Large intestine (tissue), 3 donors: ENCODE results near the gene TOR1AIP2. TPM values are rescaled to one million over a fixed set of nuclear protein-coding genes. Genes with fewer than 3 reads are reported as not detected.
A peak's percentile ranks its signal among the peaks of the same experiment; 100 is the strongest.

Experiments
- DNase-seq, 2 donors: peaks; one replicate each; pipeline versions ENCODE4 v3.0.0 to v3.0.0-alpha.2; 2013
- H3K27ac ChIP-seq: one replicate; pipeline ENCODE4 v1.5.1; 2013; ENCODE audit warnings: low read length
- H3K27me3 ChIP-seq: 2 replicates; pipeline ENCODE4 v1.6.1; 2013; ENCODE audit warnings: low read length; ENCODE audit not compliant: control insufficient read depth, insufficient read depth
- H3K36me3 ChIP-seq: 2 replicates; pipeline ENCODE4 v1.6.1; 2013; ENCODE audit warnings: low read length; ENCODE audit not compliant: control insufficient read depth, insufficient read depth
- H3K4me1 ChIP-seq: one replicate; pipeline ENCODE4 v1.6.1; 2013; ENCODE audit warnings: low read length; ENCODE audit not compliant: control insufficient read depth, insufficient read depth
- H3K4me3 ChIP-seq: one replicate; pipeline ENCODE4 v1.5.1; 2013; ENCODE audit warnings: low read length
- H3K9me3 ChIP-seq: one replicate; pipeline ENCODE4 v1.6.1; 2013; ENCODE audit warnings: mild to moderate bottlenecking, low read depth, low read length, moderate library complexity; ENCODE audit not compliant: control insufficient read depth
- WGBS: methylation state at CpG from one replicate; pipeline ENCODE4 v1.1.5; 2013; ENCODE audit warnings: low lambda C conversion rate; ENCODE audit not compliant: insufficient coverage; 5-methylcytosine and 5-hydroxymethylcytosine counted together
- polyA plus RNA-seq: library from polyadenylated mRNA; unstranded; fragments of 120-200 nt; gene quantifications from one replicate; pipeline ENCODE4 v1.2.1, GENCODE V29; 2013

The TOR1AIP2 gene
- polyA plus RNA-seq, 1 donor: 54.0 TPM

DNA sequence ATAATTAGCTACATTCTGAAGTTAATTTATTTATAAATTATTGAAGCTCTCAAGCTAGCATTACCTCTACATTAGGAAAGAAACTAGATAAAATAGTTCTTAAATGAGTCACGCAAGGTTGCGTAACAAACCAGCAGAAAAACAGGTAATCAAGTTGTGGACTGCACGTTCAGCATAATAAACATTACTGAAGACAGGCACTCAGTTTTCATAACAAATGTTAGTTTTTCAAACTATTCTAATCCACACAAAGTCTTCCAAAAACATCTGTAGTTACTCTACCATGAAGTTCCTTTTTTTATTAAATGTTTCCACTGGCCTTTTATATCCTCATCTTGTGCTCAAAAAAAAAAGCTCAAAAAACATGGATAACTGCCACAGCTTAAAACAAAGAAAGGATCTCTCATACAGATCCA is 1.3 kb downstream of the TOR1AIP2 start:
- peak; percentile 73 to 88 for DNase-seq
- no CpG with 5 or more reads among the region's 3 CpGs for WGBS
- Histone ChIP-seq H3K27me3 (no peaks in the 10 kb centered on the region), H3K36me3 (peaks cover 8% of the 10 kb centered on the region), H3K27ac (peak overlapping the region; percentile 82), H3K4me1 (peaks cover 16% of the 10 kb centered on the region), H3K9me3 (no peaks in the 10 kb centered on the region), H3K4me3 (peak overlapping the region; percentile 75)

DNA sequence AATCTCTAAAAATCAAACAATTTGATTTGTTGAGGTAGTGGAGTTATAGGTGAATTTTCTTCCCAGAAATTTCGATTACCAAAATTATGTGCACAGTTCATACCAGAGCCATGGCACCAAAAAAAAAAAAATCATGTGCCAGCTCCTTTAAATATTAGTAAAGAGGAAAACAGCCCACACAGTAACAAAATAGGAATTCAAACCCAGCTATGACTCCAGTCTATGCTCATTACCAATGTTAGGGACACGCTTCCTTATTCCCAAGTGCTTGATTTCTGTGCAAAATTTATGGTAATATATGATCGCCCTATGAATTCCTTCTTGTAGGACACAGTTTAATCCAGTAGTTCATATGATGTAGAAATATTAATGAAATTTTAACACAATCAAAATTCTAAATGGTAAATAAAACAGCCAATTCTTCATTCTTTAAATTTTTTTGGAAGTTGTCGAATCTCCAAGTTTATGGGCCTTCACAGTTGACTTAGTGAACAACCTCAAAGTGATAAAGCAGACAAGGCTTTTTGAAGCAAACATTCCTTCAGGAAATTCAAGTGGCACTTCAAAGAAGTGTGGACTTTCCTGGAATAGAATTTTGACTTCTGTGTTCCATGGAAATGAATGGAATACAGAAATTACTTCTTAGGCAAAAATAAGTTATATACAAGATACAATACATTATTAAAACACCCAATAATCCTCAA is 1.9 kb downstream of the TOR1AIP2 start:
- peaks cover 16% of the 10 kb centered on the region for H3K4me1 ChIP-seq
- H3K9me3 ChIP-seq: no peaks in the 10 kb centered on the region
- H3K36me3 ChIP-seq: peaks cover 8% of the 10 kb centered on the region
- no CpG with 5 or more reads among the region's 4 CpGs for WGBS
- peak overlapping the region; percentile 82 for H3K27ac ChIP-seq
- peak overlapping the region; percentile 75 for H3K4me3 ChIP-seq
- H3K27me3 ChIP-seq: no peaks in the 10 kb centered on the region
- peak in 1 of 2 donors; percentile 18 for DNase-seq

DNA sequence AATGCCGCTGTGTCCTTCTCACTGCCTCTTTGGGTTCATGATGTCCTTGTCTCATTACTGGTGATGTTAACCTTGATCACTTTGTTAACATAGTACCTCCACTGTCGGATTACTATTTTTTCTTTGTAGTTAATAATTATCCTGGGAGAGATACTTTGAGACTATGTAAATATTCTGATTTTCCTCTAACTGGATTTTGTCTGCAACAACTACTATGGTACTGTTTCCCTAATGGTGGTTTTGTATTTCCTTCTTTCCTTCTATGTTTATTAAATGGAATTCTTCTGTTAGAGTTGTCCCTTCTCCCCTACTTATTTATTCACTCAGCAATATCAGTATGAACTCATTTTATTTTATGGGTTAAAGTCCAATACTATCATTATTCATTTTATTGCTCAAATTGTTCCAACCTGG is 4.2 kb downstream of the TOR1AIP2 start:
- peak overlapping the region; percentile 4 for H3K4me3 ChIP-seq
- peaks cover 12% of the 10 kb centered on the region for H3K36me3 ChIP-seq
- H3K27ac ChIP-seq: peak overlapping the region; percentile 71
- WGBS: no CpG with 5 or more reads among the region's 2 CpGs
- H3K4me1 ChIP-seq: peaks cover 16% of the 10 kb centered on the region
- H3K9me3 ChIP-seq: no peaks in the 10 kb centered on the region
- H3K27me3 ChIP-seq: no peaks in the 10 kb centered on the region
- DNase-seq: peak in 1 of 2 donors; percentile 65

DNA sequence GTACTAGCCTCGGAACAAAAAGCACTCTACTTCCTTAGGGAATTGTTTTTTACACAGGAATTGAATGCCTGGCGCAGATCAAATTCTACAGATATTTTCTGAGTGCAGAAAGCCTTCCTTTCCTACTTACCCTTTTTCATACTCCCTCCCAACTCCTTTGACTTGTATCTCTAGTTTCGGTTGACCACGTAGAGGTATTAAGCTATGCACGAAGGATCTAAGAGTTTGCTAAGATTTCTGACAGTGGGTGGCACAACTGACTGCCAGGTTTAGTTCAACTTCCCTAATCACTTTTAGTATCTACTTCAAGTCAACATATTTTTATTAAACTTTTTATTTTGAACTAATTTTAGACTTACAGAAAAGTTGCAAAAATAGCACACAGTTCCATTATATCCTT is 5.0 kb downstream of the TOR1AIP2 start:
- no peak for DNase-seq
- peak overlapping the region; percentile 71 for H3K27ac ChIP-seq
- H3K36me3 ChIP-seq: peaks cover 19% of the 10 kb centered on the region
- no peaks in the 10 kb centered on the region for H3K9me3 ChIP-seq
- no peaks in the 10 kb centered on the region for H3K27me3 ChIP-seq
- peaks cover 16% of the 10 kb centered on the region for H3K4me1 ChIP-seq
- no peak overlapping the region for H3K4me3 ChIP-seq
- WGBS: 100% methylated on average over 2 of the region's 5 CpGs

DNA sequence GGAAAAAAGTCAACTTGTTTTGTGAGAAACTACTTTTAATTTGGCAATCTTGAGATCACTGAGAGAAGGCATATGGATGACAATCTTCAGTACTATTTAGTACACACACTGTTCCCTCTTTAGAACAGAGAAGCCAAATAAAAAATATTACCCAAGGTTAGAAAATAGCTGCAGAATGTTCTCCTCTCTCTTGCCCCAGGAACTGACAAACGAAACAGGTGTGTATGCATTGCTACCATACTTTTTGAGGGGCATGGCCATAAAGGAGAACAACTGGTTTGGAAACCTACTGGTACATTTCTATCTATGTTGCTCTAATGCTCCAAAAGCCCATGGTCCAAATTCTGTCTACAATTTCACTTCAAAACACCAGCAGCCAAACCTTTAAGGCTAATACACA is 5.7 kb downstream of the TOR1AIP2 start:
- Histone ChIP-seq H3K27ac (no peak overlapping the region), H3K36me3 (peaks cover 24% of the 10 kb centered on the region), H3K9me3 (no peaks in the 10 kb centered on the region), H3K4me3 (no peak overlapping the region), H3K4me1 (peaks cover 16% of the 10 kb centered on the region), H3K27me3 (no peaks in the 10 kb centered on the region)
- DNase-seq: no peak
- no CpG with 5 or more reads among the region's 1 CpG for WGBS

DNA sequence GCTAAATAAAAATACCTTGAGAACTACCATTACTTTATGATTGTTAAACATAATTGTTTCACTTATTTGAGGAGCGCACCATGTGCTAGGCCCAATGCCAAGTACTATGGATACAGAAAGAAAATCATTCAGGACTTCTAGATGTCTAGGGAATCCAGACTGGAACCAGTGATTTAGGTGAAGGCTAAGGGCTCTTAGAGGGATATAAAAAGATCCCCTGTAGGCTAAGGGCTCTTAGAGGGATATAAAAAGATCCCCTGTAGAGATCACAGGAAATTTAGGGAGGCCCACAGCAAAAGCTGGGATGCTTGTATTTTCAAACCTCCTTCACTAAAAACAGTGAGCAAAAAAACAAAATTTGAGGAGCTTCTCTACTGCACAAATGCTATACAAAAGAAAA is 6.7 kb downstream of the TOR1AIP2 start:
- no peak for DNase-seq

DNA sequence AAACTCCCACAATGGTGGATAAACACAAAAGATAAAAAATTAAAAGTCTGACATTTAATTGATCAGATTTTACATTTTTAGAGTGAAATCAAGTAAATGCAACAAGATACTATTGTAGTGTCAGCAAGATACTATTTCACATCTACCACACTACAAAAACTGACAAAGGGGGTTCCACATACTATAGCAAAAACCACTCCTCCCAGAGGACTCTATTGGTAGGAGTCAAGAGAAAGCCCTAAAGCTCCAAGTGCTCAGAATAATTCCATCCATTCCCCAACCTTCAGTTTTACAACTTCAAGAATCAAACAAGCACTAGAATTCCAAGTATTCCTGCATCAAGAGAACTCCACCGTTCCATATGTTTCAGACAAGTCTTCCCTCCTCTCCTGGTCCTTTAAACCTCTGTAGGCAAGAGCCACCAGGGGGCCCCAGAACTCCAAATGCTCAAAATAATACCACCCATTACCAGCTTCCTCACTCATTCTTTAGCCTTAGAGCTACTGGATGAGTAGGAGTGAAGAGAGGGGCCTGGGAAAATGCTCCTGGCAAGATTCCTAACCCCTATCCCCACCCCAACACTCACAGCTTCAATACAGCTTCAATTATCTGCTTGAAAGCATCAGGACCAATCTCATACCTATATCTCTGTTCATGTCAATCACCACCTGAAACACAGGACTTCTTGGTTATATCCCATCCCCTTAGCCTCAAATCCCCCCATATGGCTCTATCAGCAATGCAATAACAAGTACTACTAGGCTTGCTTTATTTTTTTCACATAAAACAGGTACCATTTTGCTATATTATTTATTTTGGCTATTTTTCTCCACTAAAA is 9.9 kb downstream of the TOR1AIP2 start:
- H3K27me3 ChIP-seq: no peaks in the 10 kb centered on the region
- no CpG with 5 or more reads among the region's 1 CpG for whole genome bisulfite sequencing
- H3K27ac ChIP-seq: no peak overlapping the region
- H3K36me3 ChIP-seq: peaks cover 52% of the 10 kb centered on the region
- no peak overlapping the region for H3K4me3 ChIP-seq
- peaks cover 3% of the 10 kb centered on the region for H3K4me1 ChIP-seq
- DNase-seq: peak in 1 of 2 donors; percentile 34
- H3K9me3 ChIP-seq: no peaks in the 10 kb centered on the region

More for the DNA sequence above, 6.7 kb downstream of the TOR1AIP2 start:
- no CpG with 5 or more reads among the region's 1 CpG for WGBS
- Histone ChIP-seq H3K36me3 (peaks cover 32% of the 10 kb centered on the region), H3K4me1 (peaks cover 16% of the 10 kb centered on the region), H3K4me3 (no peak overlapping the region), H3K9me3 (no peaks in the 10 kb centered on the region), H3K27me3 (no peaks in the 10 kb centered on the region), H3K27ac (no peak overlapping the region)

DNA sequence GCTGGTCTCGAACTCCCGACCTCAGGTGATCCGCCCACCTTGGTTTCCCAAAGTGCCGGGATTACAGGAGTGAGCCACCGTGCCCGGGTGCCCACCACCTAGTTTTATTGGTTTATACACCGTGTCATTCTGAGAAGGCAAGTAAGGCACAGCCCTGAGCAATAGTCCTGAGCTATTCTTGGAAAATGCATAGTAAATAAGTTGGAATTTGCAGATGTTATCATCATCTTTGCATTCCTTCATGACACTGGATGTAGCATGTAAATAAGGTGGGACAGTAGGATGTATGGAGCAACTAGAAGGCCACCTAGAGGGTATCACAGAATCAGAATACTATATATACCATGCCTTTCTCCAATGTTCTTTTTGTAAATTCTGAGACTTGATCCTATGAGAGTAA is 11.0 kb downstream of the TOR1AIP2 start:
- H3K36me3 ChIP-seq: peaks cover 59% of the 10 kb centered on the region
- H3K27me3 ChIP-seq: no peaks in the 10 kb centered on the region
- H3K4me1 ChIP-seq: no peaks in the 10 kb centered on the region
- no peak overlapping the region for H3K4me3 ChIP-seq
- no CpG with 5 or more reads among the region's 7 CpGs for WGBS
- DNase-seq: no peak
- no peak overlapping the region for H3K27ac ChIP-seq
- H3K9me3 ChIP-seq: no peaks in the 10 kb centered on the region

DNA sequence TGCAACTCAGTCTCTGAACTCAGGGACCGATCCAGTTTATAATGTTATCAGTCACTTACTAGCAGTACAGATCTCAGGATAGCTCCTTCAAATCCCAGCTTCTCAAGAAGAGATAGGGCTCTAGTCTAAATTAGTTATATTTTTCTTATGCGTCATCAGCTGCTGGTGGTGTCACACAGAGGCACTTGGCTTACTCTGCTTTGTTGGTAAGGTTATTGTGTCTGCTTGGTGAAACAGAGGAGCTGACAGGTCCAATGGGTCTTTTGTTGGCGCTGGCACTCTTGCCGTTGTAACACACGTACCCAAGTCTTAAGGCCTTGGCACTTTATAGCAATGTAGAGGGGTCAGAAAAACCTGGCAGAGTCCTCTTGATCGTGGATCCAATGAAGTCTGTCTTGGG is 12.2 kb downstream of the TOR1AIP2 start:
- WGBS: no CpG with 5 or more reads among the region's 6 CpGs
- no peak overlapping the region for H3K4me3 ChIP-seq
- H3K27me3 ChIP-seq: no peaks in the 10 kb centered on the region
- H3K9me3 ChIP-seq: no peaks in the 10 kb centered on the region
- H3K36me3 ChIP-seq: peaks cover 65% of the 10 kb centered on the region
- no peak overlapping the region for H3K27ac ChIP-seq
- DNase-seq: no peak
- no peaks in the 10 kb centered on the region for H3K4me1 ChIP-seq

DNA sequence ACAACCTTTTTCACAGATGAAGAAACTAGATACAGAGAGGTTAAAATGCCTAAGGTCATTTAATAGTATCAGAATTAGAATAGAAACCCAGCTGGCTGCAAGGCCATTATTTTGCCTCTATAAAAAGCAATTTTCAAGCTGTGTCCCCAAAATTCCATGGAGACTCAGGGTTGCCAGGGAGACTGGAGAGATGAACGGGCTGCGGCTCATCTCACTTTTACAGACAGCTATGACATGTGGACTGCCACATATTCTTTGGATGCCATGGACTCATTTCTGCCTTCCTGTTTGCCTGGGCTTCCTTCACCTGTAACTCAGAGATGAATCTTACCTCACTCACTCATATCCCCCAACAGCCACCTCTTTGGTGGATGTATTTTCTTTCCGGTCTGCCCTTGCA is 17.0 kb downstream of the TOR1AIP2 start:
- Histone ChIP-seq H3K4me1 (no peaks in the 10 kb centered on the region), H3K27ac (no peak overlapping the region), H3K9me3 (no peaks in the 10 kb centered on the region), H3K27me3 (no peaks in the 10 kb centered on the region), H3K4me3 (no peak overlapping the region), H3K36me3 (peaks cover 62% of the 10 kb centered on the region)
- no peak for DNase-seq
- 89% methylated on average over 1 of the region's 3 CpGs for WGBS
